Fibroblast of skin of left biceps (primary cell): ENCODE results near the gene RBFOX2.

Experiments used
- DNase-seq, 2 experiments: peaks; one replicate each; pipeline ENCODE4 v3.0.0-alpha.2; 2013; ENCODE audit warnings: low read depth in 2 of 2

RBFOX2 gene

DNA sequence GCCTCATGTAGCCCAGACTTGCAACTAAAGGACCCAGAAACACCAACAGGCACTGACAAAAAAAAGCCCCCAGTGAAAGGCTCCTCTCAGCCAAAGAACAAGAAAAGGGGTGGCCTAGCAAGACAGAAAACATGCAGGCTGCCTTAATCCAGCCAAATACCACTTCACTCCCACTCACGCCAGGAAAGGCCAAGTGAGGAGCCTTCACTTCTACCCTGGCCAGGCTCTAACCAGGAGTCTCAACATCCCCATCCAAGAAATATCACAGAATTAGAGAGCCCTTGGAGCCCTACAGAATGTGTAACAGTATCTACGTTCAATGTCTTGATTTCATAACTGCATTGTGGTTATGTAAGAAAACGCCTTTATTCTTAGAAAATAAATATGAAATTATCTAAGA is 162.0 kb downstream of the RBFOX2 start:
- DNase-seq, result no peak

DNA sequence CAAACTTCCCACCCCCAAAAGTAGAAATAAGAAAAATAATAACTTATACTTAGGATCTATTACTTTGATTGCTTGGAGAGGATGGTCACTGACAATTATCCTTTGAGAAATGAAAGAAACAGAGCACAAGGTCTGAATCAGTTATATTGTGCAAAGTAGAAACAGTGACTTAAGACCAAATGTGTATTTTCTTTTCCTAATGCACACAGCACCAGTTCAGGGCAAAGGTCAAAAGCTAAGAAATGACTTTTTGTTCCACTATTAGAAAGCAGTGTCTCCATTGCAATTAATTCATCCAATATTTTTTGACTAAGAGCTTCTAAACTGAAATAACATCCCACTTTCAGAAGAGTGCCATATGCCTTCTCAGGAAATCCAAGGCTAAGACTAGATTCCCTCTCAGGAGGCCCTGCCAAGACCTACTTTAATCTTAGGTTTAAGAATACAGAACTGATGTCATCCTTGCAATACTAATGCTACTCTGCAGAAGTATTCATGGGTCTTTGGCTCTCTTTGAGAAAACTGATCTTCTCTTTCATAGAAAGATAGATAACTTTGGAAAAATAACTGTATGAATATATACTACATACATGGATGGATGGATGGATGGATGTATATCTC is 164.0 kb downstream of the RBFOX2 start:
- no peak for DNase-seq

DNA sequence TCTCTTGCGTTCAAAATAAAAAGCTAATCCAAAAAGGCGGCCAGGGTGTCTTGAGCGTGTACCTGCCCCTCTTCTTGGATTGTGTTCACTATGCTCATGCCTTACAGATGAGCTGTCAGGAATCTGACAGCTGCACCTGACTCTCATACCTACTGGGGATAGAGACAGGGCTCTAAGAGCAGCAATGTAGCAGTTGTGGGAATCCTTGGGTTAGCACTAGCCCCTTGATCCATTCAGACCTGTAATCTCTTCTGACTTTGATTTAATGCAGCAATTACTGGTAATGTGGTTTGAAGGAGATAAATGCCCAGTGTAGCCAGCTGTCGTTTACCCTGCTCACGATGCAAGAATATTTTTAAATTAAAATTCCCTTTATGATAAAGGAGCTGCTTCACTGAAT is 165.2 kb downstream of the RBFOX2 start:
- no peak for DNase-seq

DNA sequence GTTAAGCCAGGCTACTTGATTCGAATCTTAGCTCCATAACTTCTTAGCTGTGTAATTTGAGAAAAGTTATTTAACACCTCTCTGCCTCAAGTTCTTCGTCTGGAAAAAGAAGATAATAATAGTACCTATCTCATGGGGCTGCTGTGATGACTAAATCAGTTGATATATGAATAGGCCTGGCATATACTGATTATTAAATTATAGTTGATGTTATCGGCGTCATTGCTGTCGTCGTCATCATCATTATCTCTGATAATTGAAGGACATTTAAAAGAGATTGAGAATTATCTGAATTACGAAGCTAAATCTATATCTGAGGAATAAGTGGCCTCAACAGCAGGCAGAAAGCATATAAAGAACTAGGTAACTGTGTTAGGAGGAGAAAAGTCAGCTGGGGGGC is 165.9 kb downstream of the RBFOX2 start:
- no peak for DNase-seq

DNA sequence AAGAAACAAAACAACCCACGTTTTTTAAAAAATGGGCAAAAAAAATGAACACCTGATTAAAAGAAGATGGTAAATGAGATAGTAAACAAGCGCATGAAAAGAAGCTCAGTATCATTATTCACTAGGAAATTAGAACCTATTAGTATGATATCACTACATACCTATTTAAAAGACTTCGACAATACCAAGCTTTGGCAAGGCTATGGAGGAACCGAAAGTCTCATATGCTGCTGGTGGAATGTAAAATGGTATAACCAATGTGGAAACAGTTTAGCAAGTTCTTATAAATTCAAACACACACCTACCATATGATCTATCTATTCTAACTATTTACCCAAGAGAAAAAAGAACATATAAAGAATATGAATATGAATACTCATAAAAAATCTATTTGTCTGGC is 167.2 kb downstream of the RBFOX2 start:
- DNase-seq, result no peak

DNA sequence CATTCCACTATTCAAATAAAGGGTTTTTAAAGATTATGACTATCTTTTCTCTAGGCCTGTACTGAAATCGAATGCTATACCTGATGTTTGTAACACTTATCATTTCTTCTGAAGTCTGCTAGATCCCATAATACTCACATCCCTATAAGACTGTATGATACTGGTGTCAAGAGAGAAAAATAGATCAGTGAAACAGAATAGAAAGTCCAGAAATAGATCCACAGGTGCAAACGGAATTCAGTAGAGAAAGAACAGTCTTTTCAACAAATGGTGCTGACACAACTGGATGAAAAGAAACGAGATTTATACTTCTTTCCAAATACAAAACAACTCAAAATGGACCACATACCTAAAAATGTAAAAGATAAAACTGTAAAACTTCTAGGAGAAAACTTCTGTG is 167.8 kb downstream of the RBFOX2 start:
- DNase-seq, result no peak

DNA sequence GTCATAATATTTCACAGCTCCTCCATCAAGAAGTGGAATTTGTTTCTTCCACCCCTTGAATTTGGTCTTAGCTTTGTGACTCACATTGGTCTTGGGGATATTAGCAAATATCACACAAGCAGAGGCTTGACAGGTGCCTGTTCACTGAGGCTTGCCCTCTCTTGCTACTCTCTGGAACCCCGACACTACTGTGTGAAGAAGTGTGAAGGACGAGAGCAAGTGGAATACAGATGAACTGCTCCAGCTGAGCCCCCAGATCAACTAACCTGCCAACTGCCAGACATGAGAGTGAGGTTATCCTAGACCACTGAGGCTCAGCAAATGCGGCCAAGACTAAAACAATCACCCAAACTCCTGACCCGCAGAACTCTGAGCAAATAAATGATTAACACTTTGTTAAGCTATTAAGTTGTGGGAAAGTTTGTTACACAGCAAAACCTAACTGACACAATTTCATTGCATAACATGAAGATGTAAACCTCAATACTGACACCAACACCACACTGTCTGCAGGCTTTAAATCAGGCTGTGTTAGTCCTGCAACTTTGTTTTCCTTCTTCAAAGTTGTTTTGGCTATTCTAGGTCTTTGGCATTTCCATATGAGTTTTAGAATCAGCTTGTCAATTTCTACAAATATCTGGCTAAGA is 168.4 kb downstream of the RBFOX2 start:
- no peak for DNase-seq

DNA sequence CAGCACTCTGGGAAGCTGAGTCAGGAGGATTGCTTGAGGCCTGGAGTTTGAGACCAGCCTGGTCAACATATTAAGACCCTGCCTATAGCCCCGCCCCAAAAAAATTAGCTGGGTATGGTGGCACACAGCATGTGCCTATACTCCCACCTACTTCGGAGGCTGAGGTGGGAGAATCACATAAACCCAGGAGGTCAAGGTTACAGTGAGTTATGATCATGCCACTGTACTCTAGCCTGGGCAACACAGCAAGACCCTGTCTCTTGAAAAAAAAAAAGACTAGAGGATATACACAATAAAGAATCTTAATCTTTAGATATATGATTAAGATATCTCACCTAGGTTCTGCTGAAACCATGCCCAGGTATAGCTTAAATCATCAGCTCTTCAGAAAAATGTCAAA is 174.3 kb downstream of the RBFOX2 start:
- DNase-seq, result no peak

DNA sequence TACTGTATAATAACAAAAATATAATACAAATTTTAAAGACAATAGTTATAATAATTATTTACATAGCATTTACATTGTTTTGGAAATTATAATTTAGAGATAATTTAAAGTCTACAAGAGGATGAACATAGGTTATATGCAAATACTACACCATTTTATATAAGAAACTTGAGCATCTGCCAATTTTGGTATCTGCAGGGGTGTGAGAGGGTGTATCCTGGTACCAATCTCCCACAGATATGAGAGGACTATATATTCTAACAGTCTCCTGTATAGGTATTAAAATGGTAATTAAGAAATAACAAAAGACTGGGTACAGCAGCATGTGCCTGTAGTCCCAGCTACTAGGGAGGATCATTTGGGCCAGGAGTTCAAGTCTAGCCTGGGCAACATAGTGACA is 176.5 kb downstream of the RBFOX2 start:
- no peak for DNase-seq

DNA sequence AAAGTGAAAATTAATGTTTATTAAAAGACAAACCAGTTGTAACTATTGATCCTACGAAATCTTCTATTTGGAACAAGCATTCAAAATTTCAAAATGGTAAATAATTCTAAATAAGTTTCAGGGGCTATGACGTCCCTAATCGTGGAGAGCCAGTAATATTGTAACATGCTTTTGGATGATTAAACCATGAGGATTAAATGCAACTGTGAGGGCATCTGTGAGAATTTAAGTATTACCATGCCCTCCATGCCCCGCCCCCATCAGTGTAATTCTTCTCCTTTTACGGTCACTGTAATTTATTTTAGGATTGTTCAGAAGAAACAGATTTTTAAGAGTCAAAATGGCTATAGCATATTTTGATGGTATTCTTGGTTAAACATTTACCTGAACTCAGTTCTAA is 177.8 kb downstream of the RBFOX2 start:
- no peak for DNase-seq

DNA sequence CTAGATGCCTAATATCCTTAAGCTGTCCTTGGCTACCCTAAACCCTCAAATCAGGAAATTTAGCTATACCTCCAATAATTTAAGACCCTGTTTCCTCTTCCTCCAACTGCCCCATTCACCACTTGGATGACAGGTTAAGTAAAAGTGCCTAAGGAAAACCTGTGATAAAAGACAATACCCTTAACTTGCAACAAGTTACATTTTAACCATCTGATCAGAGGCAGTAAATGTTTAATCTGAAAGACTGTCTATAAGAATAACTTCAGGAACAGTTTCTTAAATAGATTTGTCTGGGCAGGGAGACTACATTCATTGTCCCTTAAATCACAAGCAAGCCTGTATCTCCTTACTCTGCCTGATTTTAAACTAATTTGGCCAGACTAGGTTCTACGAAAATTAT is 181.8 kb downstream of the RBFOX2 start:
- DNase-seq, result no peak

DNA sequence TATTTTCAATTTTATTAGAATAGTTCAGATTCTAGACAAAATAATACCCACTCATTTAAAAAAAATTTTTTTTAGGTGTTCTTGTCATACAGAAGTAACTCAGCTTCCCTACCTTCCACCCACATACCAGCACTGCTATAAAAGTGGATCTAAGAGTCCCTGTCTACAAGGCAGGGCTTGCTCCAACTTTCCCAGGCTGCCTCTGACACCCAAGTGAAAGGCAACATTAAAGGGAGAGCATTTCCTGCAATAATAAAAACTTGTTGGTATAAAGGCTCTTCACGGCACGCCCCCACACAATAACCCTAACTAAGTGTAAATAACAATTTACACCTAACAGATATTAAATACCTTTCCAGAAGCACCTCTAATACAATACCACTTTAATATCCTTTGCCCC is 183.7 kb downstream of the RBFOX2 start:
- DNase-seq, result no peak

DNA sequence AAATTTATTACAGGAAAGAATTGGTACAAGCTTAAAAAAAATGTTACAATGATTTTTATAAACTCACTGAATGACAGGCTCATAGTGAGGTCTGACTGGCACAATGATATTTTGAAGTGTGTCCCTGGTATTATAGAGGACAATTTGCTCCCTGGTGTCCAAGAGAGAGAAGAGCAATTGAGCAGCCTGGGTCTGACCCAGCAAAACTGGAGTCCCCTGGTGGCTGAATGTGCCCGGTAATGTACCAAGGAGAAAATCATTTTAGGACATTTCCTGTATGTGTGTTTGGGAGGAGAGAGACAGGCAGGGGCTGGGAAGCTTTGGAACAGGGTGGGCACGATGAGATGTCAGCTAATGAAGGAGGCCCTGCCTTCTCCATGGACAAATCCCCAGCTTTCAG is 185.7 kb downstream of the RBFOX2 start:
- DNase-seq, result no peak

DNA sequence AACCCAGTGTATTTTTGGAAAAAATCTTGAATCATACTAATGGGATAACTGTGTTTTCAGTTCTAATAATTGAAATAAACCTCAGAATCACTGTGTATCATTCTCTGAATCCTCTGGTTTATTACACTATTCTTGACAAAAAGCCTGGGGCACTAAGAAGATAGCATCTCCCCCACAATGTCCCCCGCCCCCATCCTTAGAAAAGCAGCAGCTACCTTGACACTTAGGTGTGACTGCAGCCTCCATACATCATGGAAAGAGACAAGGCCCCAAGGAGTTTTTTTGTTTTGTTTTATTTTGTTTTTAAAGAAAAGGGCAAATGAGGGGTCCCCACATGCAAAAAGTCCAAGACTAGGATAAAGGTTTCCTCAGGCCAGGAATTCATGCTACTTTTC is 186.1 kb downstream of the RBFOX2 start:
- no peak for DNase-seq

DNA sequence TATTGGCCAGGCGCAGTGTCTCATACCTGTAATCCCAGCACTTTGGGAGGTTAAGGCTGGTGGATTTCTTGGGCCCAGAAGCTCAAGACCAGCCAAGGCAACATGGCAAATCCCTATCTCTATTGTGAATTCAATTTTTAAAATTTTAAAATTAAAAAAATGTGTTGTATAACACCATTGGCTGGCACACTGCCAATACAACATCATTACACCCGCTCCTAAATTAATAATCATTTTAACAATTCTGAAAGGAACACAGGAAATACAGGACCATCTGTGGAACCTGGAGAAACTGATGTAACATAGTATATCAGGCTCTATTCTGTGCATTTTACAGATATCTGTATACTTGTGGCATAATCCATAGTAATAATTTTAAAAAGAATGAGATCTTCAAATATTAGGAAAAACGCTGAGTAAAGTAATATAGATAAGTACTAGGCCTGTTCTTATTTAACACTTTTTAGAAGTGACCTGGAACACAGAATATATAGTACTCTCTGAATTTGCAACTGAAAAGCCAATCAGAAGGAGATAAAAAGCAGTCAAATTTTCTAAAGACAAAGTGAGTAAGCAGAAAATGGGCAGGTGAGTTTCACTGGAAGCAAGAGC is 186.6 kb downstream of the RBFOX2 start:
- no peak for DNase-seq

DNA sequence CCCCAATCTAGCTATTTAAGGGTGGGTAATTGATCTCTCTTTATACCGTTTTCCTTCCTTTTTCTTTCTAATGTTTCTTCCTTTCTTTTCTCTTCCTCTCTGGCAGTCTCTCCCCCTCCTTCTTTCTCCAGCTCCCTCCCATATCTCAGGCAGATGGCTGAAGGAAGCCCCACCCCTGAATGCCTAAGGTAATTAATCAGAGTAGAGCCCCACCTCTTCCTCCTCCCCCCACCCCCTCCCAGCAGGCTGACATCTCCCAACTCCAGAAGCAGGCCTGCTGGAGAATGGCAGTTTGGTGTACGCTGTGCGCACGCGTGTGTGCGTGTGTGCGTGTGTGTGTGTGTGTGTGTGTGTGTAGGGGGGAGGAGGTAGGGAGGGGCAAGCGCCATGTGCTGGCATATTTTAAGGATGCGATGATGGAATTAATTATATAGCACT is 188.3 kb downstream of the RBFOX2 start:
- peak; percentile 98 to 99 for DNase-seq

DNA sequence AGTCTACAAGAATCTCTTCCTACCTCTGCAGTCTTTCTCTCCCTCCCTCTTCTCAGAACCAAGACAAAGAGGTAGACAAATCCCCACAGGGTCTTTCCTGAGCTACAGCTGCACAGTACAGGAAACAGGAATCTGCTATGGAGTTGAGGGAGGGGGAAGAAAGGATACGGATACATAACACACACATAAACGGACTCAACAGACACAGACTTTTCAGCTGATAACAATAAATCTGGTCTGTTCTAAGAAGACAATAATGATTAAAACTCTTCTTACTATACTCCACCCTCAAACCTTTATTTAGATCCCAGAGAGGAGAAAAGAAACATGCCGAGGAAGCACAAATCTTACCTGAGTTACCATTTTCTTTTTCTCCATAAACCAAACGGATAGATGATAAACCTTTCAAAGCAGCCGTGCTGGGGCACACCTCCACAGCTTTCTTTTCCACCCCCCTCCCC is 188.8 kb downstream of the RBFOX2 start:
- DNase-seq, result no peak

DNA sequence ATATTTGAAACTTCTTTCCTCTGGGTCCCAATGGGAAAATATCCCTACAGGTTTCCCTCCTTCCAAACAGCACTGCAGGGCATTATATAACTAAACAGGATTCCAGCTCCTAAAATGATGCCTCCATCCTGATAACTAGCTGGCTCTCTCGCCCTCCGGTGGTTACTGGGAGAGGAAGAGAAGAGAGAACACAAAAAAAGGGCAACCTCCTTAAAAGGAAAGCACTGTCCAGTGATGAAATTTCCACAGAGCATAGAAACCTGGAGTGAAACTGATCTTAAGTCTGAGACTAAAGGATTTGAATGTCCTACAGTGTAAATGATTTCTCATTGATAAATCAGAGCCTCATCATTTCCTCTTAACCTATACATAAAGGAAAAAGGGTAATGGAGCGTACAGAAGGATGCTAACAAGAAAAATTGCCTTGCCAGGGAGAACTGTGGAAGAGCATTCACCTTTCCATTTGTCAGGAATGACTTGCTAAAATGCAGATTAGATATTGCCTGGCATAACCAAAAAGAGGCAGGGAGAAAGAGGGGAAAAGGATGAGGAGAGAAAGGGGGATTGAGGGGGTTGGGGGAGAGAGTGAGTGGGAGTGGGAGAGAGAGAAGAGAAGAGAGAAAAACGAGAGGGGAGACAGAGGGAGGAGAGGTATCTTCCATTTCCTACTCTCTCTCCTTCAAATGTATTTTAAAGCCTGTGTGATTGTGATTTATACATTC is 189.6 kb downstream of the RBFOX2 start:
- peak; percentile 52 to 54 for DNase-seq

DNA sequence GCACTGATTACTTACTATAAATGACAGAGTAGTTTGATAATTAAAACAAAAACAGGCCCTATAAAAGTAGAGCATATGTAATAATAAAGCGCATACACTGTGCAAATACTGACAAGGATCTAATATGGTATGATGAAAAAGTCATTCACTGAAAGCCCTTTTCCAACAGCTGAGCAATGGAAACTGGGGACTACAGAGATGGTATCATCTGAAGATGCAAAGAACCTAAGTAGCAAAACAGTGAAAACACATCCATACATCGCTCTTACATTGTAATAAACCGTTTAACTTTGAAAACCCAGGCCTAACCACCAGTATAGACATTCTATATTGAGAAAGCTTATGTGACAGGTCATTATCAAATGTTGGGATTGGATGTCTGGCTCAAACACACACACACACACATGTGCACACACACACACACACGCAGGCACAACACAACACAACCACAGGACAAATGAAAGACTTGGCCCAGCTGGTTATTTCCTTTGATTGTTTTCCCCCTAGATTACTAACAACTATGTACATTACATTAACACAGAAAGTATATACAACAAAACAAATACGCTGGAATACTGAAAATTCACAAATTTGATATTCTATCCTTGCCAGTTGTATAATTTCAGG is 191.4 kb downstream of the RBFOX2 start:
- no peak for DNase-seq

DNA sequence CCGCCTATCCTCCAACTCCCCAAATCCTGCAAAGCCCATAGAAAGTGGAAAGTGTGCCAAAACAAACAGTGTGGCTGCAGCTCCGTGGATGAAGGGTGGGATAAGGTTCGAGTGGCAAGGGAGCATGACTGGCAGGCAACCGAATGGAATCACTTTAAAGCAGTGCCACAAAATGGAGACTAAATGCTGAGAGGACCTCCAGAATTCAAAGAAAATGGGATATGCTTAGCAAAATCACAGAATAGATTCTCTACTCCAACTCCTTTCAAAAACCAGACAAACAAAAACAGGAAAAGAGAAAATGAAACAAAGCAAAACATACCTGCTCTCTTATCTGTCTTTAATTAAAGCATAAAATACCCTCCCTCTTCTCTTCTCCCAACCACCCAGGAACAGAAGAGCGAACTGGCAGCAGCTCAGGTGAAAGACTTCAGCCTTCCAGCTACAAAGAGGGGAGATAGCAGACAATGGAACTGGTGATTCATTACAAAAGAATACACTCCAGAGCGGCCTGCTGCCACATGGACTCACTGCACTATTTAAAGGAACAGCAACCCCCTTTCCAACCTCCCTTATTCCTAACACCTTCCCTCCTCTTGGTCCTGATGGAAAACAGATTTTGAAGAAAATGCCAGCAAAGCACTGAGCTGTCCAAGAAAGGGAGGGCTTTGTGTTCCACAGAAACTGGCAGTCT is 192.5 kb downstream of the RBFOX2 start:
- peak; percentile 91 for DNase-seq

DNA sequence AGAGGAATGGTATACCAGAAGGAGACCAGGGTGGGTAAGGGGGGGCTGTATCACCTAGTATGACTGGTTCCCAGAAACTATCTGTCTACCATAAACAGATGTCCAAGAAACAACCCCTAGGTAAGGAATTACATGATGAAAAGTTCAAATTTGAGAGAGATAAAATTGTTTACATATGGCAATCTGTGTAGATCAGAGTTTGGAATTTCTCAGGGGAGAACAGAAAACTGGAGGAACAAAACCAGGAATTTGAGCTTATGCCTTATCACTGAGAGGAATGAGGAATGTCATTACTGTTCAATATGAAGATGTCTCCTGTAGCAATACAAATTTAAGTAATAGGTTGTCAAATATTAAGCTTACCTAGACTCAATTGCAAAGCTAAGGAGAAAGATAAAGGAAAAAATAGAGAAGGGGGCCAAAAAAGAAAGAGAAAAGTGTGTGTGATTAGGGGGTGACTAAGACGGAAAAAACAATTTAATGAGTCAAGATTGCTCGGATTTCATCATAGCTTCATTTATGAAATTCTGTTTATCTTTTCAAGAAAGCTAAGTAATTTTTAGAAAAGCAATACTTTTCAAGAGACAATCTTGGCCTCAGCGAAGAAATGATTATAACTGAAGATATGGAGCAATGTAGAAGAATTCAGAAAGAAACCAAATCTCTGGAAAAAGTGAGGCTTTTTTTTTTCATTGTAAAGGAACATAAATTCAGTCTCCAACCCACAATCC is 193.2 kb downstream of the RBFOX2 start:
- DNase-seq, result no peak
